T-cell (primary cell): ENCODE results near the gene PRR7. TPM values are rescaled to one million over a fixed set of nuclear protein-coding genes. Genes with fewer than 3 reads are reported as not detected.
"Not testable (repeated sequence)": the region's sequence is repeated elsewhere in the genome, so short reads cannot be mapped to it uniquely, and the experiment has no call there.

Experiments used
- ATAC-seq, 4 experiments: fragments of 200-7000 bp in 3 of 4; fragments of 150-1000 bp in 1 of 4; cut with Tn5 transposase; replicated peaks in 1 of 4; 1 replicate in 3 of 4; 2 replicates in 1 of 4; pipeline ENCODE4 v1.10.0; 2021; ENCODE audit warnings: moderate library complexity in 3 of 4, mild to moderate bottlenecking in 2 of 4, moderate number of reproducible peaks in 1 of 4
- CTCF ChIA-PET, 2 donors: fragments of 300-600 bp; sonication (Branson Sonifier 250); formaldehyde crosslinking; loops; one replicate each; lab custom pipeline; 2022; ENCODE audit warnings: antibody characterized with exemption in 2 of 2; lab: Charles Lee
- POLR2A ChIA-PET, 2 donors: fragments of 300-600 bp; sonication (Branson Sonifier 250); formaldehyde crosslinking; loops; one replicate each; lab custom pipeline; 2022; ENCODE audit warnings: antibody characterized with exemption in 2 of 2; lab: Charles Lee
- DNase-seq, 35 experiments: peaks; one replicate each; pipeline versions ENCODE4 v3.0.0 to v3.0.0-alpha.2; 2013 to 2023
- H3K27ac ChIP-seq: one replicate; pipeline ENCODE4 v1.5.1; 2013; ENCODE audit warnings: low read length
- H3K27me3 ChIP-seq, 2 experiments: replicated peaks in 1 of 2; 1 replicate in 1 of 2; 2 replicates in 1 of 2; pipeline versions ENCODE4 v1.6.1 to v1.7.0; 2013; ENCODE audit warnings: low read length in 1 of 2, mixed read lengths in 1 of 2; ENCODE audit not compliant: control insufficient read depth in 2 of 2, insufficient read depth in 2 of 2; ENCODE audit errors: extremely low read depth in 1 of 2
- H3K36me3 ChIP-seq, 2 donors: 1 replicate in 1 of 2; 2 replicates in 1 of 2; pipeline versions ENCODE4 v1.6.1 to v1.7.0; 2013; ENCODE audit warnings: low read length in 1 of 2; ENCODE audit not compliant: control insufficient read depth in 2 of 2, insufficient read depth in 1 of 2; ENCODE audit errors: extremely low read depth in 1 of 2
- H3K4me1 ChIP-seq, 2 experiments: 1 replicate in 1 of 2; 2 replicates in 1 of 2; pipeline versions ENCODE4 v1.6.1 to v1.7.0; 2013; ENCODE audit warnings: low read length in 2 of 2, mixed read lengths in 1 of 2; ENCODE audit not compliant: insufficient read depth in 2 of 2, control insufficient read depth in 1 of 2; ENCODE audit errors: extremely low read depth in 1 of 2
- H3K4me3 ChIP-seq, 2 donors: 1 replicate in 1 of 2; 2 replicates in 1 of 2; pipeline versions ENCODE4 v1.5.1 to v1.7.0; 2013; ENCODE audit warnings: mild to moderate bottlenecking in 2 of 2, low read length in 1 of 2, moderate library complexity in 1 of 2; ENCODE audit not compliant: control insufficient read depth in 1 of 2; ENCODE audit errors: extremely low read depth in 1 of 2
- H3K9me3 ChIP-seq: 2 replicates; pipeline ENCODE4 v1.7.0; 2013
- H3K27ac Mint-ChIP-seq, 2 donors: one replicate each; pipeline ENCODE4 v1.8.0; 2020 to 2021; ENCODE audit warnings: mild to moderate bottlenecking in 2 of 2, mixed read lengths in 2 of 2
- H3K27me3 Mint-ChIP-seq, 2 donors: one replicate each; pipeline ENCODE4 v1.8.0; 2021 to 2022; ENCODE audit warnings: mixed read lengths in 2 of 2
- H3K36me3 Mint-ChIP-seq: one replicate; pipeline ENCODE4 v1.8.0; 2021; ENCODE audit warnings: mixed read lengths
- H3K4me1 Mint-ChIP-seq, 3 donors: one replicate each; pipeline ENCODE4 v1.8.0; 2020 to 2022; ENCODE audit warnings: mixed read lengths in 3 of 3, mild to moderate bottlenecking in 1 of 3
- H3K4me3 Mint-ChIP-seq, 3 donors: one replicate each; pipeline ENCODE4 v1.8.0; 2020 to 2022; ENCODE audit warnings: mild to moderate bottlenecking in 3 of 3, mixed read lengths in 3 of 3, moderate library complexity in 3 of 3
- H3K9me3 Mint-ChIP-seq, 3 donors: one replicate each; pipeline ENCODE4 v1.8.0; 2020 to 2022; ENCODE audit warnings: mixed read lengths in 3 of 3
- WGBS: methylation state at CpG from one replicate; pipeline ENCODE4 v1.1.5; 2013; ENCODE audit warnings: missing lambda C conversion rate; ENCODE audit not compliant: insufficient coverage; 5-methylcytosine and 5-hydroxymethylcytosine counted together
- total RNA-seq, 35 experiments: library from RNA in 6 of 35; stranded (reverse) in 6 of 35; fragments of 120-200 nt in 1 of 35; gene quantifications; one replicate each; pipeline versions ENCODE4 v1.2.1 to v1.2.4 and lab custom pipeline; 2013 to 2026

The PRR7 gene
- total RNA-seq, 5 donors from 2014 or later (not counting 1 experiment from before 2014, with no cell fraction given): 9.5 to 28.2 (median 12.3) TPM

GRCh38 chr5:177483042-177483441 lies 36.4 kb downstream of the PRR7 start:
- Histone ChIP-seq H3K4me3 (no peak overlapping the region), H3K4me1 (peaks cover 2 to 14% of the 10 kb centered on the region in 2 experiments), H3K36me3 (peaks cover 0 to 4% of the 10 kb centered on the region in 2 donors), H3K27me3 (no peaks in the 10 kb centered on the region), H3K27ac (no peak overlapping the region), H3K9me3 (no peaks in the 10 kb centered on the region)
- Mint-ChIP-seq H3K27ac (no peak overlapping the region), H3K9me3 (no peaks in the 10 kb centered on the region), H3K27me3 (no peaks in the 10 kb centered on the region), H3K36me3 (no peaks in the 10 kb centered on the region), H3K4me3 (no peak overlapping the region), H3K4me1 (peaks cover 15 to 19% (median 15%) of the 10 kb centered on the region in 3 donors)
- ChIA-PET POLR2A (no interaction called here), CTCF (no interaction called here)
- no peak for ATAC-seq
- DNase-seq: no peak
- WGBS: 100% methylated on average over 7 of the region's 9 CpGs

DNA sequence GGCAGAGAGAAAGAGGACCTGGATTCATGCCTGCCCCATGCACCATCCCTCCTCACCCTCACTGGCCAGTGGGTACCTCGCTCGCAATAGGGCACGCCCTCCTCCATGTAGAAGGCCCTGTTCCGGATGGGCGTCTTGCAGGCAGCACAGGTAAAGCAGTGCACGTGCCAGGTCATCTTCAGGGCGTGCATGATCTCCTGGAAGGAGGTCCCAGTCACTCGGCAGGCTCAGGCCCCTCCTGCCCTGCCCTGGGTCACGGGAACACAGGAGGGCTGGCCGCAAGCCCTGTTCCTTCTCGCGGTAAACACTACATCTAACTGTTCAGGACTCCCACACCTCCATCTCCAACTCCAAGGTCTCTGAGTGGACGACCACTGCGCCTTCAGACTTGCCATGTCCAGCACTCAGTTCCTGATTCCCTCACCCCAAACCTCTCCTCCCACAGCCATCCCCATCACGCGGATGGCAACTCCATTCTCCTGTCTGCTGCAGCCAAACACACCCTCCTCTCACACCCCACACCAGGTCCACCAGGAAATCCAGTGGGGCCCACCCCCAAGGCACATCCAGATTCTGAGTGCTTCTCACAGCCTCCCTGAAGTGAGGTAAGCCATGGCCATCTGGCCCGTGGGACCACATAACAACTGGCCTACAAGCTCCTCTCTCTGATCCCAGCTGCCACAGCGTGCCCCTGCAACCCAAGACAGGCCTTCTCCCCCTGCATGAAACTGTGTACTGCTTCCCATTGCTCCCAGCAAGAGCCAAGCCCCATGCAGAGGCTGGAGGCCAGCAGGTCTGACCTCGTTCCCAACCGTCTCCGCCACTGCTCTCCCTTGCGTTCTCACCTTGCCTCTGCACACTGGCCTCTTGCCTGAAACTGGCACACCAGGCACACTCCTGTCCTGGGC lies 37.6 kb downstream of the PRR7 start:
- DNase-seq (no peak), ATAC-seq (no peak)
- Histone ChIP-seq H3K36me3 (peaks cover 0 to 7% of the 10 kb centered on the region in 2 donors), H3K27ac (no peak overlapping the region), H3K4me1 (peaks cover 0 to 7% of the 10 kb centered on the region in 2 experiments), H3K9me3 (no peaks in the 10 kb centered on the region), H3K27me3 (no peaks in the 10 kb centered on the region), H3K4me3 (no peak overlapping the region)
- Mint-ChIP-seq H3K4me3 (no peak overlapping the region), H3K27ac (no peak overlapping the region), H3K9me3 (no peaks in the 10 kb centered on the region), H3K36me3 (no peaks in the 10 kb centered on the region), H3K27me3 (no peaks in the 10 kb centered on the region), H3K4me1 (peaks cover 8% of the 10 kb centered on the region in 3 donors)
- 93% methylated on average over 22 of the region's 22 CpGs for whole genome bisulfite sequencing
- ChIA-PET CTCF (no interaction called here), POLR2A (no interaction called here)

- H3K36me3 Mint-ChIP-seq: peaks cover 1% of the 10 kb centered on the region
- no peaks in the 10 kb centered on the region for H3K9me3 Mint-ChIP-seq
- H3K27me3 Mint-ChIP-seq: no peaks in the 10 kb centered on the region
- WGBS: 82% methylated on average over 13 of the region's 13 CpGs
- Histone ChIP-seq H3K27me3 (no peaks in the 10 kb centered on the region), H3K27ac (no peak overlapping the region), H3K9me3 (no peaks in the 10 kb centered on the region), H3K4me3 (no peak overlapping the region), H3K36me3 (peaks cover 0 to 10% of the 10 kb centered on the region in 2 donors), H3K4me1 (no peaks in the 10 kb centered on the region)
- POLR2A ChIA-PET: interaction anchor here in 1 of 2 donors (0.6 kb wide), 1 partner anchor 129 kb away, joined by 6 read pairs; no protein-coding TSS in a partner anchor
- no peak overlapping the region for H3K4me3 Mint-ChIP-seq
- peaks cover under 1% of the 10 kb centered on the region in 3 donors for H3K4me1 Mint-ChIP-seq
- CTCF ChIA-PET: interaction anchor here in 1 of 2 donors (0.5 to 0.6 kb wide), 2 partner anchors 9 to 330 kb away, joined by 3 read pairs; no protein-coding TSS in a partner anchor
- no peak overlapping the region for H3K27ac Mint-ChIP-seq
- ATAC-seq (no peak), DNase-seq (no peak)
Measured at GRCh38 chr5:177484902-177485549, 38.4 kb downstream of the PRR7 start.

DNA sequence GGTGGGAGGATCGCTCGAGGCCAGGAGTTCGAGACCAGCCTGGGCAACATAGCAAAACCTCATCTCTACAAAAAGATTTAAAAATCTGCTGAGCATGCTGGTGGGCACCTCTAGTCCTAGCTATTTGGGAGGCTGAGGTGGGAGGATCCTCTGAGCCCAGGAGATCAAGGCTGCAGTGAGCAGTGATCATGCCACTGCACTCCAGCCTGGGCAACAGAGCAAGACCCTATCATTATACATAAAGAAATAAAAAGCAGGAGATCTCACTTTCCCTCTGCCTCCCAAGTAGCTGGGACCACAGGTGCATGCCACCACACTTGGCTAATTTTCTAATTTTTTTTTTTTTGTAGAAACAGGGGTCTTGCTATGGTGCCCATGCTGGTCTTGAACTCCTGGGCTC lies 39.1 kb downstream of the PRR7 start:
- not testable (repeated sequence) for H3K27me3 ChIP-seq, H3K9me3 Mint-ChIP-seq, DNase-seq, ATAC-seq, H3K36me3 Mint-ChIP-seq, H3K27me3 Mint-ChIP-seq, H3K4me1 Mint-ChIP-seq, H3K27ac Mint-ChIP-seq, H3K27ac ChIP-seq, H3K4me3 ChIP-seq, H3K4me3 Mint-ChIP-seq, H3K4me1 ChIP-seq, H3K9me3 ChIP-seq
- ChIA-PET POLR2A (interaction anchor here in 1 of 2 donors (0.6 kb wide), 1 partner anchor 129 kb away, joined by 6 read pairs; no protein-coding TSS in a partner anchor), CTCF (interaction anchor here in 1 of 2 donors (0.5 to 0.6 kb wide), 2 partner anchors 9 to 331 kb away, joined by 3 read pairs; no protein-coding TSS in a partner anchor)
- no CpG with 5 or more reads among the region's 3 CpGs for WGBS
- peaks cover 0 to 17% of the 10 kb centered on the region in 2 donors for H3K36me3 ChIP-seq

DNA sequence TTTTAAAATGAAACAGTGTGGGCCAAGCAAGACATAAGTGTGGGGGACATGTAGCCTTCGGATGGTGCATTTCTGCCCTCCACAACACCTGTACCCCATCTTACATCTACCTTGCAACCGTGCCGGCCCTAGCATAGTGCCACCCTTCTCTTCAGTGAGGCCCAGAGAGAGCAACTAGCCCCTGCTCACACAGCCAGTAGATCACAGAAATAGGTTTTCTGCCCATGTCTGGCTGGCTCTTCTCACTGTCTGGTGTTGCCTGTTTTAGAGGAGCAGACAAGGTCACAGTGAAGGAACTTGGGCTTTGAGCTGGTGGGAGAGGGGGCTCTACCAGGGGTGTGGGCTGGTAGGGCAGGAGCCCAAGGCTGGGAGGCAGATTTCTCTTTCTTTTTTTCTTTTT lies 39.6 kb downstream of the PRR7 start:
- Histone ChIP-seq H3K36me3 (peaks cover 0 to 19% of the 10 kb centered on the region in 2 donors), H3K27me3 (no peaks in the 10 kb centered on the region), H3K4me3 (no peak overlapping the region), H3K4me1 (no peaks in the 10 kb centered on the region), H3K9me3 (no peaks in the 10 kb centered on the region), H3K27ac (no peak overlapping the region)
- H3K4me3 Mint-ChIP-seq: no peak overlapping the region
- H3K27me3 Mint-ChIP-seq: no peaks in the 10 kb centered on the region
- H3K9me3 Mint-ChIP-seq: no peaks in the 10 kb centered on the region
- 60% methylated on average over 2 of the region's 3 CpGs for WGBS
- POLR2A ChIA-PET: no interaction called here
- no peak overlapping the region for H3K27ac Mint-ChIP-seq
- DNase-seq (no peak), ATAC-seq (no peak)
- H3K36me3 Mint-ChIP-seq: peaks cover 6% of the 10 kb centered on the region
- CTCF ChIA-PET: no interaction called here
- H3K4me1 Mint-ChIP-seq: no peaks in the 10 kb centered on the region

DNA sequence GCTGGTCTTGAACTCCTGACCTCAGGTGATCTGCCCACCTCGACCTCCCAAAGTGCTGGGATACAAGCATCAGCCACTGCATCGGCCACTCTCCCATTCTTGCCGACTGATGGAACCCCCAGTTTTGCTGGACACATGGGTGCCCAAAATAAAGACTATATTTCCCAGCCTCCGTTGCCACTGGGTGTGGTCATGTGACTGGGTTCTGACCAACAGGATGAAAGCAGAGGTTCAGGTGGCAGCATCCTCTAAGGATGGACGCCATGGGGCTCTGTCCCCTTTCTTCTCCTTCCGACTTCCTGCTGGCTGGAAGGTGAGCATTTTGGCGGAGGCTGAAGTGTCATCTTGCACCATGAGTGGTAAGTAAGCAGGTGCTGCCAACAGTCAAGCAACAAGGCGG lies 40.5 kb downstream of the PRR7 start:
- ChIA-PET POLR2A (no interaction called here), CTCF (no interaction called here)
- Histone ChIP-seq H3K4me3 (no peak overlapping the region), H3K9me3 (no peaks in the 10 kb centered on the region), H3K36me3 (peaks cover 0 to 19% of the 10 kb centered on the region in 2 donors), H3K27ac (no peak overlapping the region), H3K27me3 (no peaks in the 10 kb centered on the region), H3K4me1 (no peaks in the 10 kb centered on the region)
- Mint-ChIP-seq H3K27ac (no peak overlapping the region), H3K9me3 (no peaks in the 10 kb centered on the region), H3K27me3 (no peaks in the 10 kb centered on the region), H3K4me3 (no peak overlapping the region), H3K36me3 (peaks cover 6% of the 10 kb centered on the region), H3K4me1 (no peaks in the 10 kb centered on the region)
- ATAC-seq (no peak), DNase-seq (no peak)
- WGBS: 82% methylated on average over 5 of the region's 8 CpGs
